ENCODE measurements around the gene PSENEN.

Gene PSENEN

DNA sequence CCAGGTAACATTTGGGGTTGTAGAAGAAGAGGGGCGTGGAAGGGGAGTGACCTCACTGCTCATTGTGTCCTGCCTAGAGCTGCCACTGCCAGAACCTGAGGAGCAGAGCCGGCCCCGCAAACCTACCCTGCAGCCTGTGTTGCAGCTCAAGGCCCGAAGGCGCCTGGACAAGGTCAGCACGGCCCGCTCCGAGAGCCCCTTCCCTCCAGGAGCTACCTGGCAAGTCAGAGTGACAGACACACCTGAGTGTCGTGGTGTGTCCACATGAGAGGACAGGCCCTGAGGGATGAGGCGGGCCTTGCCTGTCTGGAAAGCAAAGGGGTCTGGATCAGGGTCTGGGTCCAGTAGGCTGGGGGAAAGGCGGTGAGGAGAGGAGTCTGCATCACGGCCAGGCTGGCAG is 20.9 kb upstream of the PSENEN start:
- H3K9me3 ChIP-seq = no peaks in the 10 kb centered on the region
- H4K20me1 ChIP-seq = peaks cover 79% of the 10 kb centered on the region
- no peak overlapping the region for H3K4me2 ChIP-seq
- no peak overlapping the region for H3K27ac ChIP-seq
- H3K36me3 ChIP-seq = peaks cover 98% of the 10 kb centered on the region
- no peaks in the 10 kb centered on the region for H3K27me3 ChIP-seq
- no peak for TF ChIP-seq Cebpa-rat (IDR thresholded peaks at IDR 0.05)
- peaks cover 4% of the 10 kb centered on the region; the same call in 1 of the 2 replicates for H3K4me1 ChIP-seq
- H3K9ac ChIP-seq = no peak overlapping the region
- H3K4me3 ChIP-seq = no peak overlapping the region

DNA sequence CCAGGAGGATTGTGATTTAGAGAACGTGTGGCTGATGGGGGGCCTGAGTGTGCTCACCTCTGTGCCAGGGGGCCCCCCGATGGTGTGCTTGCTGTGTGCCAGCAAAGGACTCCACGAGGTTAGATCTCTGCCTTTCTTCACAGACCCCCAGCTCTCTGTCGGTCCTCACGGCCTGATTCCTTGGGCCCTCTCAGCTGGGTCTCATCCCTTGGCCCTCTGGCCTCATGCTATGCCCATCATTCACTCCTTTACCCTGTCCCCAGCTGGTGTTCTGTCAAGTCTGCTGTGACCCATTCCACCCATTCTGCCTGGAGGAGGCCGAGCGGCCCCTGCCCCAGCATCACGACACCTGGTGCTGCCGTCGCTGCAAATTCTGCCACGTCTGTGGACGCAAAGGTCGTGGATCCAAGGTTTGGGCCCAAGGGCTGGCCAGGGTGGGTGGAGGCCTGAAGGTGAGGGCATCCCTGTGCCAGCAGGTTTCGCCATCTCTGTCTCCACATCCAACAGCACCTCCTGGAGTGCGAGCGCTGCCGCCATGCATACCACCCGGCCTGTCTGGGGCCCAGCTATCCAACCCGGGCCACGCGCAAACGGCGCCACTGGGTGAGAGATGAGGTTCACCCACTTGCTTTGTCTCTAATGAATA is 20.1 kb upstream of the PSENEN start:
- Histone ChIP-seq H4K20me1 (peaks cover 80% of the 10 kb centered on the region), H3K9ac (no peak overlapping the region), H3K27ac (no peak overlapping the region), H3K4me2 (no peak overlapping the region), H3K4me3 (no peak overlapping the region), H3K4me1 (no peaks in the 10 kb centered on the region), H3K27me3 (no peaks in the 10 kb centered on the region), H3K36me3 (peaks cover 98% of the 10 kb centered on the region), H3K9me3 (no peaks in the 10 kb centered on the region)
- no peak for TF ChIP-seq Cebpa-rat (IDR thresholded peaks at IDR 0.05)

DNA sequence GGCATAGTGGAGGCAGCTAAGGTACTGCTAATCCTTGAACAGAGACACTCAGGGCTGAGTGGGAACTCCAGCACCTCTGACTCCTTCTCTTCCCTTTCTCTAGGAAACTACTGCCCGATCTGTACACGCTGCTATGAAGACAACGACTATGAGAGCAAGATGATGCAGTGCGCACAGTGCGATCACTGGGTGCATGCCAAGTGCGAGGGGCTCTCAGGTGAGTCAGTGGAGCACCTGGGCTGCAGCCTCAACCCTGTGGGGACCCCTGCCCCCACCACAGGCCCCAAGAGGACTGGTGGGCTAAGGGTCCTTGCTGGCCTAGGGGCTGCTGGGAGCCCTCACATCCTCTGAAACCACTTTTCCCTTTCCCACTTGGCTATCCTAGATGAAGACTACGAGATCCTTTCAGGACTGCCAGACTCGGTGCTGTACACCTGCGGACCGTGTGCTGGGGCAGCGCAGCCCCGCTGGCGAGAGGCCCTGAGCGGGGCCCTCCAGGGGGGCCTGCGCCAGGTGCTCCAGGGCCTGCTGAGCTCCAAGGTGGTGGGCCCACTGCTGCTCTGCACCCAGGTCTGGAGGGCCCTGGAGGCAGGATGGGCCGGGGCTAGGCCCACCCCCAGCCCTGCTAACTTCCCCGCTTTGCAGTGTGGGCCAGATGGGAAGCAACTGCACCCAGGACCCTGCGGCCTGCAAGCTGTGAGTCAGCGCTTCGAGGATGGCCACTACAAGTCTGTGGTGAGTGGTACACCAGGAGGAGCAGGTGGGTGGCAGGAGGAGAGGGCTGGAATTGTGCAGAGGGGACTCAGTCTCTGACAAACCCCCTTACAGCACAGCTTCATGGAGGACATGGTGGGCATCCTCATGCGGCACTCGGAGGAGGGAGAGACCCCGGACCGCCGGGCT is 18.1 kb upstream of the PSENEN start:
- no peaks in the 10 kb centered on the region for H3K9me3 ChIP-seq
- H3K4me1 ChIP-seq = no peaks in the 10 kb centered on the region
- no peak overlapping the region for H3K4me2 ChIP-seq
- no peak for TF ChIP-seq Cebpa-rat (IDR thresholded peaks at IDR 0.05)
- no peak overlapping the region for H3K4me3 ChIP-seq
- H3K36me3 ChIP-seq = peaks cover 100% of the 10 kb centered on the region
- H3K27ac ChIP-seq = no peak overlapping the region
- peaks cover 82% of the 10 kb centered on the region for H4K20me1 ChIP-seq
- no peaks in the 10 kb centered on the region for H3K27me3 ChIP-seq
- H3K9ac ChIP-seq = no peak overlapping the region

- H3K9ac ChIP-seq = no peak overlapping the region
- no peak overlapping the region for H3K4me2 ChIP-seq
- no peak overlapping the region for H3K4me3 ChIP-seq
- no peaks in the 10 kb centered on the region for H3K4me1 ChIP-seq
- no peaks in the 10 kb centered on the region for H3K27me3 ChIP-seq
- H3K9me3 ChIP-seq = no peaks in the 10 kb centered on the region
- peaks cover 80% of the 10 kb centered on the region for H4K20me1 ChIP-seq
- H3K27ac ChIP-seq = no peak overlapping the region
- H3K36me3 ChIP-seq = peaks cover 99% of the 10 kb centered on the region
- no peak for TF ChIP-seq Cebpa-rat (IDR thresholded peaks at IDR 0.05)
Observed at GRCh38 chr19:35727956-35728706, 17.3 kb upstream of the PSENEN start.

DNA sequence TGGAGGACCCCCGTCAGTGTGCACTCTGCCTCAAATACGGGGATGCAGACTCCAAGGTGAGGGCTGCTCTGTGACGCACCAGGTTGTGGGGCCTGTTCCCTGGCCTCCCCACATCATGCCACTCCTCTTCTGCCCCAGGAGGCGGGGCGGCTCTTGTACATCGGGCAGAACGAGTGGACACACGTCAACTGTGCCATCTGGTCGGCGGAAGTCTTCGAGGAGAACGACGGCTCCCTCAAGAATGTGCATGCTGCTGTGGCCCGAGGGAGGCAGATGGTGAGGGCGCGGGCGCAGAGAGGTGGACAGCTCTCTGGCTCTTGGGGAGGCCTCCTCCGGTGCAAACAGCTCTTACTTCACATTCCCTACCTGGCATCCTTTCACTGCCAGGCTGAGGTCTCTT is 16.4 kb upstream of the PSENEN start:
- no peaks in the 10 kb centered on the region for H3K9me3 ChIP-seq
- H3K36me3 ChIP-seq = peaks cover 98% of the 10 kb centered on the region
- H4K20me1 ChIP-seq = peaks cover 77% of the 10 kb centered on the region
- no peak overlapping the region for H3K9ac ChIP-seq
- H3K4me2 ChIP-seq = no peak overlapping the region
- no peaks in the 10 kb centered on the region for H3K27me3 ChIP-seq
- no peak overlapping the region for H3K4me3 ChIP-seq
- H3K27ac ChIP-seq = no peak overlapping the region
- no peaks in the 10 kb centered on the region for H3K4me1 ChIP-seq
- TF ChIP-seq Cebpa-rat (IDR thresholded peaks at IDR 0.05) = no peak

- Histone ChIP-seq H3K27ac (no peak overlapping the region), H3K36me3 (peaks cover 98% of the 10 kb centered on the region), H3K9ac (no peak overlapping the region), H3K9me3 (no peaks in the 10 kb centered on the region), H3K4me2 (no peak overlapping the region), H3K4me1 (no peaks in the 10 kb centered on the region), H3K27me3 (no peaks in the 10 kb centered on the region), H3K4me3 (no peak overlapping the region), H4K20me1 (peaks cover 77% of the 10 kb centered on the region)
- no peak for TF ChIP-seq Cebpa-rat (IDR thresholded peaks at IDR 0.05)
Observed at GRCh38 chr19:35729763-35730162, 15.7 kb upstream of the PSENEN start.

GRCh38 chr19:35730326-35730725 is 15.1 kb upstream of the PSENEN start:
- no peaks in the 10 kb centered on the region for H3K9me3 ChIP-seq
- no peaks in the 10 kb centered on the region for H3K27me3 ChIP-seq
- no peak overlapping the region for H3K9ac ChIP-seq
- H3K4me3 ChIP-seq = no peak overlapping the region
- 0 out of 2 replicates have a peak, but pooled peaks cover 2% of the 10 kb centered on the region for H3K4me1 ChIP-seq
- no peak overlapping the region for H3K27ac ChIP-seq
- peaks cover 77% of the 10 kb centered on the region for H4K20me1 ChIP-seq
- no peak overlapping the region for H3K4me2 ChIP-seq
- no peak for TF ChIP-seq Cebpa-rat (IDR thresholded peaks at IDR 0.05)
- H3K36me3 ChIP-seq = peaks cover 98% of the 10 kb centered on the region

- Histone ChIP-seq H3K9me3 (no peaks in the 10 kb centered on the region), H3K4me1 (peaks cover 12% of the 10 kb centered on the region), H3K27me3 (no peaks in the 10 kb centered on the region), H3K4me3 (no peak overlapping the region), H3K36me3 (peaks cover 98% of the 10 kb centered on the region), H4K20me1 (peaks cover 83% of the 10 kb centered on the region), H3K4me2 (no peak overlapping the region), H3K27ac (no peak overlapping the region), H3K9ac (no peak overlapping the region)
- no peak for TF ChIP-seq Cebpa-rat (IDR thresholded peaks at IDR 0.05)
Observed at GRCh38 chr19:35731353-35731752, 14.1 kb upstream of the PSENEN start.

GRCh38 chr19:35731779-35732405 is 13.6 kb upstream of the PSENEN start:
- Histone ChIP-seq H3K4me1 (peaks cover 17% of the 10 kb centered on the region), H3K36me3 (peaks cover 98% of the 10 kb centered on the region), H3K9ac (no peak overlapping the region), H3K9me3 (no peaks in the 10 kb centered on the region), H3K27ac (no peak overlapping the region), H3K27me3 (no peaks in the 10 kb centered on the region), H3K4me2 (no peak overlapping the region), H4K20me1 (peaks cover 89% of the 10 kb centered on the region), H3K4me3 (no peak overlapping the region)
- TF ChIP-seq Cebpa-rat (IDR thresholded peaks at IDR 0.05) = no peak

Measured in BLaER1 (cell line).